Stimulated activated effector memory CD8-positive, alpha-beta T cell treated with anti-CD3 and anti-CD28 coated beads, Interleukin-12 subunit alpha, Interleukin-12 subunit beta, amount 100 ng/mL, for 72 hours (primary cell): ENCODE results near the gene SEC24B.

ENCODE experiments used
- ATAC-seq: fragments of 150-1000 bp; cut with Tn5 transposase; 2 replicates; pipeline ENCODE4 v1.10.0; 2021
- DNase-seq, 2 donors: peaks; one replicate each; pipeline ENCODE4 v3.0.0; 2021 to 2022; ENCODE audit warnings: low spot score in 2 of 2
- H3K27ac Mint-ChIP-seq: one replicate; pipeline ENCODE4 v1.8.0; 2022; ENCODE audit warnings: mild to moderate bottlenecking, mixed read lengths
- H3K36me3 Mint-ChIP-seq: one replicate; pipeline ENCODE4 v1.8.0; 2022; ENCODE audit warnings: mild to moderate bottlenecking, mixed read lengths
- H3K4me1 Mint-ChIP-seq: one replicate; pipeline ENCODE4 v1.8.0; 2022; ENCODE audit warnings: mixed read lengths
- H3K4me3 Mint-ChIP-seq: one replicate; pipeline ENCODE4 v1.8.0; 2022; ENCODE audit warnings: mild to moderate bottlenecking, mixed read lengths
- H3K9me3 Mint-ChIP-seq: one replicate; pipeline ENCODE4 v1.8.0; 2022; ENCODE audit warnings: mixed read lengths

SEC24B gene

GRCh38 chr4:109433205-109434006 is at the start of gene SEC24B:
TSS of gene SEC24B (plus strand) at chr4:109433815. CDS start at chr4:109433870, 55 bp downstream.
- no peaks in the 10 kb centered on the region for H3K9me3 Mint-ChIP-seq
- no peaks in the 10 kb centered on the region for H3K36me3 Mint-ChIP-seq
- H3K27ac Mint-ChIP-seq, result peak within 1 kb of the TSS; percentile 84
- peak; percentile 90 to 95 for DNase-seq
- ATAC-seq, result peak; percentile 92
- peaks cover 44% of the 10 kb centered on the region for H3K4me1 Mint-ChIP-seq
- H3K4me3 Mint-ChIP-seq, result peak within 1 kb of the TSS; percentile 69

GRCh38 chr4:109383823-109384222 is 49.8 kb upstream of the SEC24B start:
- no peaks in the 10 kb centered on the region for H3K36me3 Mint-ChIP-seq
- H3K4me1 Mint-ChIP-seq, result no peaks in the 10 kb centered on the region
- H3K27ac Mint-ChIP-seq, result no peak overlapping the region
- ATAC-seq (no peak), DNase-seq (no peak)
- no peaks in the 10 kb centered on the region for H3K9me3 Mint-ChIP-seq
- H3K4me3 Mint-ChIP-seq, result no peak overlapping the region

- Mint-ChIP-seq H3K27ac (no peak overlapping the region), H3K36me3 (no peaks in the 10 kb centered on the region), H3K9me3 (no peaks in the 10 kb centered on the region), H3K4me1 (no peaks in the 10 kb centered on the region), H3K4me3 (no peak overlapping the region)
- no peak for DNase-seq
- no peak for ATAC-seq
Observed at GRCh38 chr4:109385260-109385659, 48.4 kb upstream of the SEC24B start.

GRCh38 chr4:109389369-109390114 is 44.1 kb upstream of the SEC24B start:
- H3K36me3 Mint-ChIP-seq, result no peaks in the 10 kb centered on the region
- no peaks in the 10 kb centered on the region for H3K4me1 Mint-ChIP-seq

GRCh38 chr4:109390115-109390768 is 43.4 kb upstream of the SEC24B start:
- ATAC-seq, result no peak
- Mint-ChIP-seq H3K9me3 (no peaks in the 10 kb centered on the region), H3K4me3 (no peak overlapping the region), H3K4me1 (no peaks in the 10 kb centered on the region), H3K27ac (no peak overlapping the region), H3K36me3 (no peaks in the 10 kb centered on the region)
- DNase-seq, result no peak

More at GRCh38 chr4:109389369-109390114, 44.1 kb upstream of the SEC24B start:
- DNase-seq (no peak), ATAC-seq (no peak)
- no peak overlapping the region for H3K4me3 Mint-ChIP-seq
- no peaks in the 10 kb centered on the region for H3K9me3 Mint-ChIP-seq
- H3K27ac Mint-ChIP-seq, result no peak overlapping the region

- Mint-ChIP-seq H3K27ac (no peak overlapping the region), H3K36me3 (no peaks in the 10 kb centered on the region), H3K4me3 (no peak overlapping the region), H3K9me3 (no peaks in the 10 kb centered on the region), H3K4me1 (no peaks in the 10 kb centered on the region)
- no peak for ATAC-seq
- no peak for DNase-seq
Observed at GRCh38 chr4:109395694-109396093, 37.9 kb upstream of the SEC24B start.

- H3K9me3 Mint-ChIP-seq, result no peaks in the 10 kb centered on the region
- no peak overlapping the region for H3K27ac Mint-ChIP-seq
- no peak for DNase-seq
- H3K4me3 Mint-ChIP-seq, result no peak overlapping the region
- no peaks in the 10 kb centered on the region for H3K4me1 Mint-ChIP-seq
- no peak for ATAC-seq
- no peaks in the 10 kb centered on the region for H3K36me3 Mint-ChIP-seq
Observed at GRCh38 chr4:109398928-109399327, 34.7 kb upstream of the SEC24B start.

- Mint-ChIP-seq H3K4me1 (no peaks in the 10 kb centered on the region), H3K4me3 (no peak overlapping the region), H3K36me3 (no peaks in the 10 kb centered on the region), H3K9me3 (no peaks in the 10 kb centered on the region), H3K27ac (no peak overlapping the region)
- peak; percentile 65 for ATAC-seq
- peak in 1 of 2 donors; percentile 4 for DNase-seq
Observed at GRCh38 chr4:109406337-109406931, 27.2 kb upstream of the SEC24B start.

GRCh38 chr4:109407027-109407737 is 26.4 kb upstream of the SEC24B start:
- Mint-ChIP-seq H3K27ac (no peak overlapping the region), H3K4me3 (no peak overlapping the region), H3K4me1 (no peaks in the 10 kb centered on the region), H3K9me3 (no peaks in the 10 kb centered on the region), H3K36me3 (no peaks in the 10 kb centered on the region)
- DNase-seq (no peak), ATAC-seq (no peak)

- H3K27ac Mint-ChIP-seq, result no peak overlapping the region
- H3K4me3 Mint-ChIP-seq, result no peak overlapping the region
- no peak for ATAC-seq
- no peaks in the 10 kb centered on the region for H3K36me3 Mint-ChIP-seq
- no peak for DNase-seq
- no peaks in the 10 kb centered on the region for H3K4me1 Mint-ChIP-seq
- H3K9me3 Mint-ChIP-seq, result no peaks in the 10 kb centered on the region
Observed at GRCh38 chr4:109408711-109409110, 24.9 kb upstream of the SEC24B start.

- Mint-ChIP-seq H3K4me1 (no peaks in the 10 kb centered on the region), H3K36me3 (no peaks in the 10 kb centered on the region), H3K27ac (no peak overlapping the region), H3K4me3 (no peak overlapping the region), H3K9me3 (no peaks in the 10 kb centered on the region)
- DNase-seq (no peak), ATAC-seq (no peak)
Observed at GRCh38 chr4:109410226-109410625, 23.4 kb upstream of the SEC24B start.

GRCh38 chr4:109410776-109411175 is 22.8 kb upstream of the SEC24B start:
- DNase-seq, result no peak
- no peak overlapping the region for H3K27ac Mint-ChIP-seq
- no peak overlapping the region for H3K4me3 Mint-ChIP-seq
- no peaks in the 10 kb centered on the region for H3K9me3 Mint-ChIP-seq
- no peaks in the 10 kb centered on the region for H3K4me1 Mint-ChIP-seq
- no peak for ATAC-seq
- no peaks in the 10 kb centered on the region for H3K36me3 Mint-ChIP-seq

- ATAC-seq, result no peak
- Mint-ChIP-seq H3K27ac (no peak overlapping the region), H3K36me3 (no peaks in the 10 kb centered on the region), H3K4me3 (no peak overlapping the region), H3K9me3 (no peaks in the 10 kb centered on the region), H3K4me1 (no peaks in the 10 kb centered on the region)
- no peak for DNase-seq
Observed at GRCh38 chr4:109411964-109412363, 21.7 kb upstream of the SEC24B start.

- no peak for ATAC-seq
- DNase-seq, result no peak
Observed at GRCh38 chr4:109412776-109413175, 20.8 kb upstream of the SEC24B start.

GRCh38 chr4:109414938-109415337 is 18.7 kb upstream of the SEC24B start:
- no peak overlapping the region for H3K27ac Mint-ChIP-seq
- ATAC-seq (no peak), DNase-seq (no peak)
- no peaks in the 10 kb centered on the region for H3K4me1 Mint-ChIP-seq
- H3K9me3 Mint-ChIP-seq, result no peaks in the 10 kb centered on the region
- no peak overlapping the region for H3K4me3 Mint-ChIP-seq
- H3K36me3 Mint-ChIP-seq, result no peaks in the 10 kb centered on the region

More at GRCh38 chr4:109412776-109413175, 20.8 kb upstream of the SEC24B start:
- Mint-ChIP-seq H3K36me3 (no peaks in the 10 kb centered on the region), H3K4me3 (no peak overlapping the region), H3K27ac (no peak overlapping the region), H3K9me3 (no peaks in the 10 kb centered on the region), H3K4me1 (no peaks in the 10 kb centered on the region)
